Measurements from ENCODE around the gene RYR1.

DNA sequence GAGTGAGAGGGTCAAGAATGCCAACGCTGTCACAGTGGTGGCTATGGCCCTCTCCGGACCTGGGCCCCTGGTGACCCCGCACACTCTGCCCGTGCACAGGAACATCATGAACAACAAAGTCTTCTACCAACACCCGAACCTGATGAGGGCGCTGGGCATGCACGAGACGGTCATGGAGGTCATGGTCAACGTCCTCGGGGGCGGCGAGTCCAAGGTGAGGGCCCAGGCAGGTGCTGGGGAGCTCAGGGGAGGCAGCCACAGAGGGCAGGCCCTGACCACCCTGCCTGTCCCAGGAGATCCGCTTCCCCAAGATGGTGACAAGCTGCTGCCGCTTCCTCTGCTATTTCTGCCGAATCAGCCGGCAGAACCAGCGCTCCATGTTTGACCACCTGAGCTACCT is 62.6 kb downstream of the RYR1 start:
- no peak for TF ChIP-seq POLR2AphosphoS5 (IDR thresholded peaks at IDR 0.05; ENCODE audit: low read depth, low read length)
- TF ChIP-seq, protein P1, sequence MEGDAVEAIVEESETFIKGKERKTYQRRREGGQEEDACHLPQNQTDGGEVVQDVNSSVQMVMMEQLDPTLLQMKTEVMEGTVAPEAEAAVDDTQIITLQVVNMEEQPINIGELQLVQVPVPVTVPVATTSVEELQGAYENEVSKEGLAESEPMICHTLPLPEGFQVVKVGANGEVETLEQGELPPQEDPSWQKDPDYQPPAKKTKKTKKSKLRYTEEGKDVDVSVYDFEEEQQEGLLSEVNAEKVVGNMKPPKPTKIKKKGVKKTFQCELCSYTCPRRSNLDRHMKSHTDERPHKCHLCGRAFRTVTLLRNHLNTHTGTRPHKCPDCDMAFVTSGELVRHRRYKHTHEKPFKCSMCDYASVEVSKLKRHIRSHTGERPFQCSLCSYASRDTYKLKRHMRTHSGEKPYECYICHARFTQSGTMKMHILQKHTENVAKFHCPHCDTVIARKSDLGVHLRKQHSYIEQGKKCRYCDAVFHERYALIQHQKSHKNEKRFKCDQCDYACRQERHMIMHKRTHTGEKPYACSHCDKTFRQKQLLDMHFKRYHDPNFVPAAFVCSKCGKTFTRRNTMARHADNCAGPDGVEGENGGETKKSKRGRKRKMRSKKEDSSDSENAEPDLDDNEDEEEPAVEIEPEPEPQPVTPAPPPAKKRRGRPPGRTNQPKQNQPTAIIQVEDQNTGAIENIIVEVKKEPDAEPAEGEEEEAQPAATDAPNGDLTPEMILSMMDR (IDR thresholded peaks at IDR 0.05), result no peak
